CD4-positive, alpha-beta memory T cell (primary cell): ENCODE measurements around the gene ZC3HAV1. TPM values are rescaled to one million over a fixed set of nuclear protein-coding genes. Genes with fewer than 3 reads are reported as not detected.
"Not testable (repeated sequence)": the region's sequence is repeated elsewhere in the genome, so short reads cannot be mapped to it uniquely, and the experiment has no call there.

Experiments used
- CTCF ChIA-PET: fragments of 350-600 bp; sonication (Branson Sonifier 250); formaldehyde crosslinking; loops from one replicate; lab custom pipeline; 2021; ENCODE audit warnings: inconsistent platforms; ENCODE audit not compliant: partially characterized antibody; lab: Charles Lee
- POLR2A ChIA-PET: fragments of 350-600 bp; sonication (Branson Sonifier 250); formaldehyde crosslinking; loops from one replicate; lab custom pipeline; 2021; ENCODE audit not compliant: partially characterized antibody; lab: Charles Lee
- DNase-seq, 5 donors: peaks; one replicate each; pipeline versions ENCODE4 v3.0.0 to v3.0.0-alpha.2; 2020 to 2022; ENCODE audit warnings: mixed read lengths in 1 of 5
- H3K27ac ChIP-seq: one replicate; pipeline ENCODE4 v1.7.0; 2013; ENCODE audit warnings: low read depth, low read length
- H3K27me3 ChIP-seq: 2 replicates; pipeline ENCODE4 v1.7.0; 2013; ENCODE audit warnings: mild to moderate bottlenecking, low read length, moderate library complexity; ENCODE audit not compliant: insufficient read depth
- H3K36me3 ChIP-seq: 2 replicates; pipeline ENCODE4 v1.7.0; 2013; ENCODE audit warnings: mild to moderate bottlenecking, low read length, moderate library complexity; ENCODE audit not compliant: insufficient read depth
- H3K4me1 ChIP-seq: 2 replicates; pipeline ENCODE4 v1.7.0; 2013; ENCODE audit warnings: mild to moderate bottlenecking, low read length, moderate library complexity; ENCODE audit not compliant: insufficient read depth
- H3K4me3 ChIP-seq, 2 donors: one replicate each; pipeline ENCODE4 v1.7.0; 2013; ENCODE audit warnings: low read length in 2 of 2, mild to moderate bottlenecking in 1 of 2
- H3K9me3 ChIP-seq, 2 donors: one replicate each; pipeline ENCODE4 v1.7.0; 2013; ENCODE audit warnings: low read length in 2 of 2, control low read depth in 1 of 2; ENCODE audit not compliant: control insufficient read depth in 1 of 2
- H3K27ac Mint-ChIP-seq, 7 donors: one replicate each; pipeline ENCODE4 v1.8.0; 2020 to 2021; ENCODE audit warnings: mixed read lengths in 7 of 7, mild to moderate bottlenecking in 6 of 7, inconsistent platforms in 3 of 7, moderate library complexity in 3 of 7
- H3K27me3 Mint-ChIP-seq, 2 donors: one replicate each; pipeline ENCODE4 v1.8.0; 2020 to 2021; ENCODE audit warnings: mixed read lengths in 2 of 2
- H3K36me3 Mint-ChIP-seq, 2 donors: one replicate each; pipeline ENCODE4 v1.8.0; 2020 to 2021; ENCODE audit warnings: mixed read lengths in 2 of 2, inconsistent platforms in 1 of 2, mild to moderate bottlenecking in 1 of 2
- H3K4me1 Mint-ChIP-seq, 4 donors: one replicate each; pipeline ENCODE4 v1.8.0; 2020 to 2021; ENCODE audit warnings: mixed read lengths in 4 of 4, mild to moderate bottlenecking in 1 of 4
- H3K4me3 Mint-ChIP-seq, 8 donors: one replicate each; pipeline ENCODE4 v1.8.0; 2020 to 2021; ENCODE audit warnings: mixed read lengths in 8 of 8, mild to moderate bottlenecking in 7 of 8, moderate library complexity in 6 of 8, inconsistent platforms in 3 of 8
- H3K9me3 Mint-ChIP-seq, 8 donors: one replicate each; pipeline ENCODE4 v1.8.0; 2020 to 2021; ENCODE audit warnings: mixed read lengths in 8 of 8, mild to moderate bottlenecking in 5 of 8, inconsistent platforms in 3 of 8, moderate library complexity in 1 of 8
- intact Hi-C: fragments of 100-400 bp; cut with micrococcal nuclease; formaldehyde crosslinking; loops from one replicate; pipeline ENCODE4 v1.15.1; 2023
- polyA plus RNA-seq, 2 donors: library from polyadenylated mRNA; unstranded; fragments of 300-500 nt; fragmentation: Illumina TruSeq; gene quantifications; one replicate each; pipeline ENCODE4 v1.2.3, GENCODE V29; 2021
- total RNA-seq, 2 experiments: library from RNA; stranded (reverse); gene quantifications; one replicate each; pipeline ENCODE4 v1.2.3, GENCODE V29; 2021

Gene ZC3HAV1
- total and polyA plus RNA-seq, 4 experiments from 2014 or later, result 150 to 169 (median 157) TPM

DNA sequence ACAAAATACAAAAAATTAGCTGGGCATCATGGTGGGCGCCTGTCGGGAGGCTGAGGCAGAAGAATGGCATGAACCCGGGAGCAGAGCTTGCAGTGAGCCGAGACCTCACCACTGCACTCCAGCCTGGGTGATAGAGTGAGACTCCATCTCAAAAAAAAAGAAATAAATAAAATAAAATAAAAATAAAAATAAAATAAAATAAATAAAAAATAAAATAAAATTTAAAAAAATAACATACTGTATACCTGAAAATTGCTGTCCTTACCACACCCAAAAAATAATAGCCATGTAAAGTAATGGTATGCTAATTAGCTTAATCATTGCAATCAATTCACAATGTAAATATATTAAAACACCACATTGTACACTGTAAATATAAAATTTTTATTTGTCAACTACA is 77.0 kb downstream of the ZC3HAV1 start:
- H3K27ac ChIP-seq, result no peak overlapping the region
- H3K27me3 Mint-ChIP-seq, result no peaks in the 10 kb centered on the region
- H3K4me3 Mint-ChIP-seq, result no peak overlapping the region
- no peaks in the 10 kb centered on the region for H3K36me3 Mint-ChIP-seq
- intact Hi-C loops, result no loop called here
- H3K9me3 ChIP-seq, result no peaks in the 10 kb centered on the region
- ChIA-PET CTCF (interaction anchor here (1.8 to 3.1 kb wide), 3 partner anchors 7 to 15 kb away, joined by 6 to 12 read pairs (median 10); no protein-coding TSS in a partner anchor), POLR2A (interaction anchor here (4.4 kb wide), 1 partner anchor 14 kb away, joined by 29 read pairs; no protein-coding TSS in a partner anchor)
- H3K27me3 ChIP-seq, result no peaks in the 10 kb centered on the region
- DNase-seq, result no peak
- no peak overlapping the region for H3K4me3 ChIP-seq
- peaks cover 22% of the 10 kb centered on the region for H3K4me1 ChIP-seq
- H3K9me3 Mint-ChIP-seq, result no peaks in the 10 kb centered on the region
- no peak overlapping the region for H3K27ac Mint-ChIP-seq
- H3K4me1 Mint-ChIP-seq, result peaks cover 8 to 20% (median 10%) of the 10 kb centered on the region in 4 donors
- H3K36me3 ChIP-seq, result no peaks in the 10 kb centered on the region

GRCh38 chr7:139029353-139029752 is 80.2 kb downstream of the ZC3HAV1 start:
- H3K9me3 Mint-ChIP-seq, result no peaks in the 10 kb centered on the region
- no peaks in the 10 kb centered on the region for H3K9me3 ChIP-seq
- POLR2A ChIA-PET, result no interaction called here
- no peaks in the 10 kb centered on the region for H3K27me3 Mint-ChIP-seq
- CTCF ChIA-PET, result interaction anchor here (1.3 to 2.8 kb wide), 3 partner anchors 12 to 143 kb away, joined by 4 to 17 read pairs (median 6); no protein-coding TSS in a partner anchor
- no peak overlapping the region for H3K4me3 ChIP-seq
- H3K4me1 ChIP-seq, result peaks cover 8% of the 10 kb centered on the region
- H3K36me3 ChIP-seq, result no peaks in the 10 kb centered on the region
- no peak overlapping the region for H3K4me3 Mint-ChIP-seq
- H3K27ac ChIP-seq, result no peak overlapping the region
- DNase-seq, result no peak
- H3K27ac Mint-ChIP-seq, result no peak overlapping the region
- peaks cover 7 to 9% (median 7%) of the 10 kb centered on the region in 4 donors for H3K4me1 Mint-ChIP-seq
- no peaks in the 10 kb centered on the region for H3K36me3 Mint-ChIP-seq
- intact Hi-C loops, result no loop called here
- no peaks in the 10 kb centered on the region for H3K27me3 ChIP-seq

- Mint-ChIP-seq H3K36me3 (no peaks in the 10 kb centered on the region), H3K27ac (peak overlapping the region in 1 of 7 donors; percentile 3)
- CTCF ChIA-PET, result interaction anchor here (1.6 to 2.9 kb wide), 2 partner anchors 7 to 9 kb away, joined by 10 read pairs; no protein-coding TSS in a partner anchor
Measured at GRCh38 chr7:139026551-139026950, 83.0 kb downstream of the ZC3HAV1 start.

DNA sequence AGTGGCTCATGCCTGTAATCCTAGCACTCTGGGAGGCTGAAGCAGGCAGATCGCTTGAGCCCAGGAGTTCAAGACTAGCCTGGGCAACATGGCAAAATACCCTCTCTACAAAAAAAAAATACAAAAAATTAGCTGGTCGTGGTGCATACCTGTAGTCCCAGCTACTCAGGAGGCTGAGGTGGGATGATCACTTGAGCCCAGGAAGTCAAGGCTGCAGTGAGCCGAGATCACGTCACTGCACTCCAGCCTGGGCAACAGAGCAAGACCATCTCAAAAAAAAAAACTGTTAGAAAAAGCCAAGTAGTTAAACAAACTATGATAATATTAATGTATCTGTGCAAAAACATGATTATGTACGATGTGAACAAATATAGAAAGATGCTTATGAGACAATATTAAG is 83.7 kb downstream of the ZC3HAV1 start:
- ChIA-PET CTCF (interaction anchor here (1.6 to 2.9 kb wide), 2 partner anchors 8 kb away, joined by 10 read pairs; no protein-coding TSS in a partner anchor), POLR2A (interaction anchor here (0.6 to 1.6 kb wide), 3 partner anchors 9 to 58 kb away, joined by 3 to 5 read pairs (median 4); no protein-coding TSS in a partner anchor)
- H3K27me3 Mint-ChIP-seq, result not testable (repeated sequence)

More at GRCh38 chr7:139026551-139026950, 83.0 kb downstream of the ZC3HAV1 start:
- POLR2A ChIA-PET, result interaction anchor here (1.5 to 1.6 kb wide), 2 partner anchors 9 to 16 kb away, joined by 4 to 5 read pairs; no protein-coding TSS in a partner anchor
- H3K9me3 ChIP-seq, result no peaks in the 10 kb centered on the region
- no peaks in the 10 kb centered on the region for H3K4me1 Mint-ChIP-seq
- H3K9me3 Mint-ChIP-seq, result no peaks in the 10 kb centered on the region
- H3K27me3 ChIP-seq, result no peaks in the 10 kb centered on the region
- DNase-seq, result no peak
- intact Hi-C loops, result no loop called here
- no peak overlapping the region for H3K27ac ChIP-seq
- no peak overlapping the region for H3K4me3 ChIP-seq
- H3K4me1 ChIP-seq, result no peaks in the 10 kb centered on the region
- H3K36me3 ChIP-seq, result no peaks in the 10 kb centered on the region
- no peaks in the 10 kb centered on the region for H3K27me3 Mint-ChIP-seq
- H3K4me3 Mint-ChIP-seq, result no peak overlapping the region

GRCh38 chr7:139023076-139023475 is 86.4 kb downstream of the ZC3HAV1 start:
- H3K27ac Mint-ChIP-seq, result peak overlapping the region in 1 of 7 donors; percentile 3
- Histone ChIP-seq H3K9me3 (no peaks in the 10 kb centered on the region), H3K27ac (no peak overlapping the region), H3K4me3 (no peak overlapping the region), H3K27me3 (no peaks in the 10 kb centered on the region), H3K4me1 (no peaks in the 10 kb centered on the region), H3K36me3 (no peaks in the 10 kb centered on the region)
- H3K27me3 Mint-ChIP-seq, result no peaks in the 10 kb centered on the region
- no peak for DNase-seq
- intact Hi-C loops, result no loop called here
- peaks cover 0 to 3% (median 0%) of the 10 kb centered on the region in 4 donors for H3K4me1 Mint-ChIP-seq
- H3K36me3 Mint-ChIP-seq, result no peaks in the 10 kb centered on the region
- ChIA-PET CTCF (interaction anchor here (1.4 to 9.6 kb wide), 2 partner anchors 14 to 50 kb away, joined by 4 to 140 read pairs; no protein-coding TSS in a partner anchor), POLR2A (no interaction called here)
- no peak overlapping the region for H3K4me3 Mint-ChIP-seq
- H3K9me3 Mint-ChIP-seq, result no peaks in the 10 kb centered on the region

More for the DNA sequence above, 83.7 kb downstream of the ZC3HAV1 start:
- H3K4me1 ChIP-seq, H3K27ac ChIP-seq, H3K36me3 Mint-ChIP-seq, H3K9me3 Mint-ChIP-seq, H3K4me1 Mint-ChIP-seq, intact Hi-C loops, H3K9me3 ChIP-seq, H3K4me3 Mint-ChIP-seq, H3K4me3 ChIP-seq, H3K27me3 ChIP-seq, DNase-seq, H3K36me3 ChIP-seq, H3K27ac Mint-ChIP-seq: not testable (repeated sequence)

- H3K4me1 ChIP-seq, result no peaks in the 10 kb centered on the region
- ChIA-PET POLR2A (no interaction called here), CTCF (interaction anchor here (0.6 to 9.6 kb wide), 4 partner anchors 15 to 106 kb away, joined by 3 to 140 read pairs (median 4); no protein-coding TSS in a partner anchor)
- no peak overlapping the region for H3K27ac ChIP-seq
- no peak overlapping the region for H3K4me3 Mint-ChIP-seq
- no peaks in the 10 kb centered on the region for H3K9me3 Mint-ChIP-seq
- intact Hi-C loops, result no loop called here
- no peak overlapping the region for H3K4me3 ChIP-seq
- no peaks in the 10 kb centered on the region for H3K36me3 Mint-ChIP-seq
- peaks cover 0 to 7% (median under 1%) of the 10 kb centered on the region in 4 donors for H3K4me1 Mint-ChIP-seq
- no peaks in the 10 kb centered on the region for H3K36me3 ChIP-seq
- no peaks in the 10 kb centered on the region for H3K27me3 ChIP-seq
- no peaks in the 10 kb centered on the region for H3K9me3 ChIP-seq
- H3K27me3 Mint-ChIP-seq, result no peaks in the 10 kb centered on the region
- DNase-seq, result no peak
- H3K27ac Mint-ChIP-seq, result no peak overlapping the region
Measured at GRCh38 chr7:139022286-139022685, 87.2 kb downstream of the ZC3HAV1 start.

DNA sequence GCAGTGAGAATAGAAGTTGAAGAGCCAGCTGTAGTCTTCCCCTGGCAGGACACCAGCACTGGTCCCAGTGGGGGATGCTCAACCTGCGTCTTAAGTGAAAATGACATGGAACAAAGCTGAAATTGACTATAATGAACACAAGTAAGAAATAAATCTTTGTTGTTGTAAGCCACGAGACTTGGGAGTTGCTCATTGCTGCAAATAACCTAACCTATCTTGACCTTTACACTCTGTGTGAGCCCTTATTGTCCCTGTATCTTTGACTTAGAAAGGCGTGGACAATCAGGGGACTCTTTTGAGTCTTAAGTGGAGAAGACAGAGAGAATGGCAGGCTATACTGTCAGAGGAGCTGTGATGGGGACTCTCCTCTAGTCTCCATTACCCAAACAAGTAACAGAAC is 90.6 kb downstream of the ZC3HAV1 start:
- Histone ChIP-seq H3K4me1 (no peaks in the 10 kb centered on the region), H3K9me3 (no peaks in the 10 kb centered on the region), H3K4me3 (no peak overlapping the region), H3K36me3 (no peaks in the 10 kb centered on the region), H3K27me3 (no peaks in the 10 kb centered on the region), H3K27ac (no peak overlapping the region)
- no peaks in the 10 kb centered on the region for H3K9me3 Mint-ChIP-seq
- intact Hi-C loops, result no loop called here
- H3K27me3 Mint-ChIP-seq, result peaks cover 0 to 5% of the 10 kb centered on the region in 2 donors
- ChIA-PET CTCF (interaction anchor here (1.3 to 9.6 kb wide), 11 partner anchors 19 to 132 kb away, joined by 4 to 140 read pairs (median 8); a partner anchor contains a TSS), POLR2A (interaction anchor here (1.0 to 1.3 kb wide), 3 partner anchors 24 to 109 kb away, joined by 3 read pairs; no protein-coding TSS in a partner anchor)
- H3K27ac Mint-ChIP-seq, result no peak overlapping the region
- no peak for DNase-seq
- H3K4me1 Mint-ChIP-seq, result peaks cover 0 to 12% (median 5%) of the 10 kb centered on the region in 4 donors
- H3K36me3 Mint-ChIP-seq, result no peaks in the 10 kb centered on the region
- H3K4me3 Mint-ChIP-seq, result no peak overlapping the region
